GM12878 (cell line): ENCODE results near the gene AFMID. TPM values are rescaled to one million over a fixed set of nuclear protein-coding genes. Genes with fewer than 3 reads are reported as not detected.
A peak's percentile ranks its signal among the peaks of the same experiment; 100 is the strongest.

Experiments
- ASH2L ChIP-seq: fragments of 300-600, 200-600 bp; sonication (generic); IDR thresholded peaks from 2 replicates; pipeline ENCODE4 v1.6.1; 2017; ENCODE audit warnings: low read depth, mild to moderate bottlenecking, borderline replicate concordance
- ATF2 ChIP-seq: IDR thresholded peaks from 2 replicates; pipeline ENCODE4 v1.6.1; 2012; ENCODE audit warnings: low read length, inconsistent platforms
- CEBPB ChIP-seq, 2 experiments: fragments of 150-350 bp in 1 of 2; IDR thresholded peaks; 2 replicates each; pipeline ENCODE4 v1.6.1; 2012 to 2014; ENCODE audit warnings: low read depth in 2 of 2, low read length in 2 of 2, borderline replicate concordance in 1 of 2, inconsistent platforms in 1 of 2
- CREM ChIP-seq: IDR thresholded peaks from 2 replicates; pipeline ENCODE4 v1.6.1; 2014; ENCODE audit warnings: antibody characterized with exemption, low read depth
- E4F1 ChIP-seq: fragments of 450-650 bp; IDR thresholded peaks from 2 replicates; pipeline ENCODE4 v1.6.1; 2018; ENCODE audit warnings: borderline replicate concordance, mild to moderate bottlenecking; ENCODE audit not compliant: partially characterized antibody
- EGR1 ChIP-seq, 2 experiments: IDR thresholded peaks; 1 replicate in 1 of 2; 2 replicates in 1 of 2; pipeline ENCODE4 v1.6.1; 2011 to 2012; ENCODE audit warnings: low read depth in 2 of 2, low read length in 2 of 2, borderline replicate concordance in 1 of 2, mild to moderate bottlenecking in 1 of 2, moderate library complexity in 1 of 2
- EZH2 ChIP-seq: IDR thresholded peaks from 2 replicates; pipeline ENCODE4 v1.6.1; 2012; ENCODE audit warnings: low read depth, mild to moderate bottlenecking, control low read depth, inconsistent platforms, low read length, borderline replicate concordance; ENCODE audit not compliant: control insufficient read depth
- GABPA ChIP-seq: IDR thresholded peaks from 2 replicates; pipeline ENCODE4 v1.6.1; 2014; ENCODE audit warnings: antibody characterized with exemption, low read depth, mild to moderate bottlenecking, inconsistent platforms
- HCFC1 ChIP-seq: fragments of 150-350 bp; IDR thresholded peaks from 2 replicates; pipeline ENCODE4 v1.6.1; 2014; ENCODE audit warnings: low read length
- HDAC2 ChIP-seq: fragments of 200-600 bp; sonication (generic); IDR thresholded peaks from 2 replicates; pipeline ENCODE4 v1.6.1; 2017
- MTA2 ChIP-seq: fragments of 450-650 bp; IDR thresholded peaks from 2 replicates; pipeline ENCODE4 v1.6.1; 2016; ENCODE audit warnings: low read depth, mild to moderate bottlenecking, moderate library complexity
- NFIC ChIP-seq: IDR thresholded peaks from 2 replicates; pipeline ENCODE4 v1.6.1; 2012; ENCODE audit warnings: low read depth, mild to moderate bottlenecking, inconsistent platforms, low read length, moderate library complexity
- NR2C1 ChIP-seq: fragments of 450-650 bp; IDR thresholded peaks from 2 replicates; pipeline ENCODE4 v1.6.1; 2017; ENCODE audit warnings: antibody characterized with exemption, mild to moderate bottlenecking, moderate library complexity
- NRF1 ChIP-seq: conservative IDR thresholded peaks from 2 replicates; pipeline ENCODE4 v1.6.1; 2011; ENCODE audit warnings: mild to moderate bottlenecking, low read depth, low read length, improper control_type of control experiment
- POLR2AphosphoS5 ChIP-seq: IDR thresholded peaks from 2 replicates; pipeline ENCODE4 v1.6.1; 2011; ENCODE audit warnings: mild to moderate bottlenecking, low read length, inconsistent platforms
- RAD21 ChIP-seq: IDR thresholded peaks from 2 replicates; pipeline ENCODE4 v1.6.1; 2011; ENCODE audit warnings: mild to moderate bottlenecking, low read depth, low read length, moderate library complexity; ENCODE audit not compliant: insufficient read depth
- RFX5 ChIP-seq: IDR thresholded peaks from 2 replicates; pipeline ENCODE4 v1.6.1; 2011; ENCODE audit warnings: low read depth, low read length, improper control_type of control experiment
- TCF3 ChIP-seq: IDR thresholded peaks from 2 replicates; pipeline ENCODE4 v1.6.1; 2012; ENCODE audit warnings: low read depth, mild to moderate bottlenecking, low read length, borderline replicate concordance; ENCODE audit not compliant: insufficient read depth
- YY1 ChIP-seq: IDR thresholded peaks from 2 replicates; pipeline ENCODE4 v1.6.1; 2011; ENCODE audit warnings: low read depth, mild to moderate bottlenecking, low read length
- ZNF622 ChIP-seq: fragments of 450-650 bp; IDR thresholded peaks from 2 replicates; pipeline ENCODE4 v1.6.1; 2017; ENCODE audit warnings: mild to moderate bottlenecking, inconsistent platforms
- ZNF687 ChIP-seq: fragments of 450-650 bp; IDR thresholded peaks from 2 replicates; pipeline ENCODE4 v1.6.1; 2017; ENCODE audit warnings: mild to moderate bottlenecking, moderate library complexity
- polyA plus RNA-seq, 11 experiments: library from polyadenylated mRNA; depleted of rRNA in 4 of 11; unstranded in 6 of 11; stranded (reverse) in 5 of 11; fragments of >200 nt; fragmentation: Nextera tagmentation in 4 of 11; fragmentation: Illumina TruSeq in 1 of 11; extraction: Ambion mirVana in 4 of 11; extraction: Trizol in 1 of 11; gene quantifications; 1 replicate in 1 of 11; 2 replicates in 10 of 11; pipeline versions ENCODE4 v1.2.1 to v1.2.3, GENCODE V29; 2011 to 2016; ENCODE audit warnings: inconsistent platforms in 2 of 11, missing spikeins in 2 of 11, low read depth in 1 of 11
- total RNA-seq, 4 experiments: library from RNA; depleted of rRNA in 3 of 4; stranded (reverse); fragments of >200 nt in 3 of 4; fragmentation: Illumina TruSeq in 1 of 4; extraction: Trizol in 1 of 4; gene quantifications; 2 replicates each; pipeline versions ENCODE4 v1.2.1 to v1.2.3, GENCODE V29; 2013 to 2021
- TF ChIP-seq, protein P1 (sequence below): IDR thresholded peaks from 2 replicates; pipeline ENCODE4 v1.6.1; 2011; ENCODE audit warnings: mild to moderate bottlenecking, low read depth, low read length, moderate library complexity; ENCODE audit not compliant: insufficient replicate concordance

AFMID gene
- total and polyA plus RNA-seq, 10 of the 15 experiments (the other 5 are each of a cell fraction or from before 2014, with no cell fraction given) = 36.1 to 98.8 (median 51.6) TPM

DNA sequence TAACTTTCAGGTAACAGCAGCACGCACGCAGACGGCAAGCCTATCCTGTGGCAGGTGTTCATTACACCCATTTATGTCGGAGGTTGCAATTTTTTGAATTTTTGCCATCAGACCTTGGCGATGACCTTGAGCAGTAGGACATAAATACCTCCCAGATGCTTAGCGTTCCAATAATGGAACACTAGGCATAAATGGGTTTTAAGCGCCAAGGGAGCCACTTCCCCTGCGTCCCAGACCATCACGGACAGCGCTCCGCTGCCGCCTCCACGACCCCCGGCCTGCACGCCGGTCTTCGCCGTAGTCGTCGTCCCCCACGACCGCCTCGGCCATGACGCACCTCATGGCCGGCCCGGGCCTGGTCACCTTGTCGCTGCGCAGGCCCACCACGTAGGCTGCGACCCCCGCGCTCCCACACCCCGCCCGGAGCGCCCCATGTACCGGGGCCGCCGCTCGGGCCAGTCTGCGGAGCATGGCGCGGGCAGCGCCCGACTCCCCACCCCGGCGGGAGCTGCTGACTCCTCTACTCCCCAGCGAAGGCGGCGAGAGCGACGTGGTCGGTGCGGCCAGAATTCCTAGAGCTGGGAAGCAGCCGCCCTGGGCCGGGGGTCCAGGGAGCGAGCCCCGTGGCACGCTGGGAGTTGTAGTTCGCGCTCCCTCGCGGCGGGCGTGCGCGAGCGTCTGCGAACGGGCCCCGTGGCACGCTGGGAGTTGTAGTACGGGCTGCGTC lies 66.9 kb downstream of the AFMID start (continued):
- no peak for TF ChIP-seq ZNF687
- no peak for TF ChIP-seq RFX5
- TF ChIP-seq NFIC = no peak
- TF ChIP-seq ZNF622 = no peak
- TF ChIP-seq HDAC2 = no peak
- TF ChIP-seq HCFC1 = peak; percentile 99
- no peak for TF ChIP-seq POLR2AphosphoS5
- no peak for TF ChIP-seq ASH2L
- peak; percentile 88 for TF ChIP-seq YY1
- TF ChIP-seq NR2C1 = peak; percentile 62
- no peak for TF ChIP-seq ATF2
- TF ChIP-seq RAD21 = no peak
- no peak for TF ChIP-seq GABPA
- peak; percentile 95 for TF ChIP-seq CREM
- TF ChIP-seq TCF3 = no peak
- TF ChIP-seq CEBPB (IDR thresholded peaks at IDR 0.05; ENCODE audit: borderline replicate concordance in 1 of 2, low read depth in 2 of 2, low read length in 2 of 2) = no peak
- TF ChIP-seq MTA2 = no peak
- TF ChIP-seq, protein P1, sequence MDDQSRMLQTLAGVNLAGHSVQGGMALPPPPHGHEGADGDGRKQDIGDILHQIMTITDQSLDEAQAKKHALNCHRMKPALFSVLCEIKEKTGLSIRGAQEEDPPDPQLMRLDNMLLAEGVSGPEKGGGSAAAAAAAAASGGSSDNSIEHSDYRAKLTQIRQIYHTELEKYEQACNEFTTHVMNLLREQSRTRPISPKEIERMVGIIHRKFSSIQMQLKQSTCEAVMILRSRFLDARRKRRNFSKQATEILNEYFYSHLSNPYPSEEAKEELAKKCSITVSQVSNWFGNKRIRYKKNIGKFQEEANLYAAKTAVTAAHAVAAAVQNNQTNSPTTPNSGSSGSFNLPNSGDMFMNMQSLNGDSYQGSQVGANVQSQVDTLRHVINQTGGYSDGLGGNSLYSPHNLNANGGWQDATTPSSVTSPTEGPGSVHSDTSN = no peak
- peak; percentile 38 for TF ChIP-seq NRF1
- TF ChIP-seq EGR1 (IDR thresholded peaks at IDR 0.05; ENCODE audit: borderline replicate concordance in 1 of 2, low read depth in 2 of 2, low read length in 2 of 2) = peak; percentile 33 to 96; a peak in 2 of 3 replicates
- TF ChIP-seq EZH2 = no peak
- no peak for TF ChIP-seq E4F1
